AG04450 (cell line): Measurements from ENCODE around the gene ZC3H15. TPM values are rescaled to one million over a fixed set of nuclear protein-coding genes. Genes with fewer than 3 reads are reported as not detected.
"Not testable (repeated sequence)": the region's sequence is repeated elsewhere in the genome, so short reads cannot be mapped to it uniquely, and the experiment has no call there.

ENCODE experiments used
- CTCF ChIA-PET: fragments of 300-600, 350-600 bp; formaldehyde crosslinking; extraction: SDS; loops from one replicate; lab custom pipeline; 2022; ENCODE audit warnings: antibody characterized with exemption, inconsistent platforms; lab: Charles Lee
- POLR2A ChIA-PET: fragments of 350-600 bp; formaldehyde crosslinking; extraction: SDS; loops from one replicate; lab custom pipeline; 2021; ENCODE audit warnings: antibody characterized with exemption, inconsistent platforms; lab: Yijun Ruan, JAX
- DNase-seq: peaks from one replicate; pipeline ENCODE4 v3.0.0-alpha.2; 2011; ENCODE audit warnings: low read depth, low spot score
- H3K27ac ChIP-seq: one replicate; pipeline ENCODE4 v1.5.1; 2012; ENCODE audit warnings: low read depth, low read length, control low read depth
- H3K27me3 ChIP-seq: one replicate; pipeline ENCODE4 v1.6.0; 2012; ENCODE audit warnings: low read length; ENCODE audit not compliant: control insufficient read depth, insufficient read depth
- H3K4me3 ChIP-seq: 2 replicates; pipeline ENCODE4 v1.5.1; 2011; ENCODE audit warnings: mild to moderate bottlenecking, low read depth, low read length, control low read depth
- H3K9me3 ChIP-seq: 2 replicates; pipeline ENCODE4 v1.5.1; 2012; ENCODE audit warnings: low read length; ENCODE audit not compliant: control insufficient read depth, insufficient read depth
- polyA minus RNA-seq: library from RNA; depleted of rRNA, polyadenylated mRNA; stranded (reverse); fragments of >200 nt; gene quantifications from 2 replicates; pipeline ENCODE4 v1.2.3, GENCODE V29; 2011; rRNA and poly(A)+ RNA removed
- polyA plus RNA-seq: library from polyadenylated mRNA; depleted of rRNA; stranded (reverse); fragments of >200 nt; gene quantifications from 2 replicates; pipeline ENCODE4 v1.2.3, GENCODE V29; 2011; rRNA removed
- TF ChIP-seq, protein P1 (sequence below): IDR thresholded peaks from 2 replicates; pipeline ENCODE4 v1.5.1; 2011; ENCODE audit warnings: low read depth, low read length, control low read depth, inconsistent platforms

The ZC3H15 gene
- polyA plus RNA-seq, result 70.6 and 107 TPM in 2 replicates
- 20.3 and 35.1 TPM in 2 replicates for polyA minus RNA-seq

DNA sequence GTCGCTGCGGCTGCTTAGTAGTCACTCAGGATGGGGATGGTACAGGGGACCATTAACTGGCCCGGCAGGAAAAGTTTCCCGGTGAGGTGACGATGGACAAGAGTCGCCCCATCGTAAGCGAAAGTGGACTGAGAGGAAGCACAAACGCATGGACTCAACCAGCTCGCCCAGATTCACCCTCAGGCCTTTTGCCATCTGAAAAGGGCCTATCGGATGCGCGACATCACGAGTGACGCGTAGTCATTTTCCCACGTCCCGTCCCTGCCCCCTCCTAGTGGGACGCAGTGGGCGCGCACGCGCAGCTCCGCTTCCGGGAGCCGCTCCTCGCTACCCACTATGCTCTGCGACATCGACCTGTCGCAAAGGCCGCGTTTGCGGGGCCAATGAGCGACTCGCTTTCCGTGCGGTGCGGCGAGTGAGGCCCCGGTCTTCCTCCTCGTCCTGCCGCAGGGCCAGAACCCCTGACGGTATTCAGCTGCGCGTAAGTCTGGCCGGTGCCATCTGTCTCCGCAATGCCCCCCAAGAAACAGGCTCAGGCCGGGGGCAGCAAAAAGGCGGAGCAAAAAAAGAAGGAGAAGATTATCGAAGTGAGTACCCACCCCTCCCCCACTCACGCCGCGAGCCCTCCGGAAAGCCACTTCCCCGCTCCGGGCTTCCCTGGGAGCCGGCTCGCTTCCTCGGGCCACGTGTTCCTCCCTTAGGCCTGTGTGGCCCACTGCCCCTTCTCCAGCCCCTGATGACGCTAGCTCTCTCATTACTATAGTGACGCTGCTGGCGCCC is at the start of gene ZC3H15:
Gene ZC3H15, plus strand, starts transcription at position 390 of the 780 bp plus-strand sequence. Its CDS starts 123 bp downstream, at position 513.
- Histone ChIP-seq H3K27ac (peak within 1 kb of the TSS; percentile 95), H3K27me3 (no peaks in the 10 kb centered on the region), H3K4me3 (peak within 1 kb of the TSS; percentile 74), H3K9me3 (no peaks in the 10 kb centered on the region)
- TF ChIP-seq, protein P1, sequence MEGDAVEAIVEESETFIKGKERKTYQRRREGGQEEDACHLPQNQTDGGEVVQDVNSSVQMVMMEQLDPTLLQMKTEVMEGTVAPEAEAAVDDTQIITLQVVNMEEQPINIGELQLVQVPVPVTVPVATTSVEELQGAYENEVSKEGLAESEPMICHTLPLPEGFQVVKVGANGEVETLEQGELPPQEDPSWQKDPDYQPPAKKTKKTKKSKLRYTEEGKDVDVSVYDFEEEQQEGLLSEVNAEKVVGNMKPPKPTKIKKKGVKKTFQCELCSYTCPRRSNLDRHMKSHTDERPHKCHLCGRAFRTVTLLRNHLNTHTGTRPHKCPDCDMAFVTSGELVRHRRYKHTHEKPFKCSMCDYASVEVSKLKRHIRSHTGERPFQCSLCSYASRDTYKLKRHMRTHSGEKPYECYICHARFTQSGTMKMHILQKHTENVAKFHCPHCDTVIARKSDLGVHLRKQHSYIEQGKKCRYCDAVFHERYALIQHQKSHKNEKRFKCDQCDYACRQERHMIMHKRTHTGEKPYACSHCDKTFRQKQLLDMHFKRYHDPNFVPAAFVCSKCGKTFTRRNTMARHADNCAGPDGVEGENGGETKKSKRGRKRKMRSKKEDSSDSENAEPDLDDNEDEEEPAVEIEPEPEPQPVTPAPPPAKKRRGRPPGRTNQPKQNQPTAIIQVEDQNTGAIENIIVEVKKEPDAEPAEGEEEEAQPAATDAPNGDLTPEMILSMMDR, result no peak
- POLR2A ChIA-PET, result interaction anchor here (0.6 to 1.9 kb wide), 7 partner anchors 13 to 356 kb away, joined by 3 to 11 read pairs (median 4); partner anchors contain the start of gene ITGAV
- DNase-seq, result peak; percentile 93
- CTCF ChIA-PET, result interaction anchor here (0.8 kb wide), 1 partner anchor 17 kb away, joined by 6 read pairs; no protein-coding TSS in a partner anchor

DNA sequence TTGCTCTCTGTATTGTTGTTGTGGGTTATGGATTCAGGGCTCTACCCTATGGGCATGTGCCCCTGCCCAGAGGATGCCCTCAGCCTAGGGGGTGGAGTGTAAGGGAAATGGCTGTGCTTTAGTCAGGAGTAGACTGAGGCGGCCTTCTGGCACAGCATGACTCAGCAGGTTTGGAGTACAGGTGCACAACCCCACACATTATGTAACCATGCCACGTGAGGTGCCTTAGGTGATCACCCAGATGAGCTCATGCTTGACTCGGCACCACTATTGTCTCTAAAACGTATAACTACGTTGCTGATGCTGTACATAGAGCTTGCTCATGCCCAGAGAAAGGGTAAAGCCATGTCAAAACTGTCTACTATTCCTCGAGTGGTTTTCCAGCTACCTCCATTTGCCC is 48.3 kb upstream of the ZC3H15 start:
- ChIA-PET CTCF (no interaction called here), POLR2A (no interaction called here)
- no peak for DNase-seq
- Histone ChIP-seq H3K27me3 (no peaks in the 10 kb centered on the region), H3K27ac (no peak overlapping the region), H3K9me3 (no peaks in the 10 kb centered on the region), H3K4me3 (no peak overlapping the region)
- TF ChIP-seq, protein P1, result no peak

DNA sequence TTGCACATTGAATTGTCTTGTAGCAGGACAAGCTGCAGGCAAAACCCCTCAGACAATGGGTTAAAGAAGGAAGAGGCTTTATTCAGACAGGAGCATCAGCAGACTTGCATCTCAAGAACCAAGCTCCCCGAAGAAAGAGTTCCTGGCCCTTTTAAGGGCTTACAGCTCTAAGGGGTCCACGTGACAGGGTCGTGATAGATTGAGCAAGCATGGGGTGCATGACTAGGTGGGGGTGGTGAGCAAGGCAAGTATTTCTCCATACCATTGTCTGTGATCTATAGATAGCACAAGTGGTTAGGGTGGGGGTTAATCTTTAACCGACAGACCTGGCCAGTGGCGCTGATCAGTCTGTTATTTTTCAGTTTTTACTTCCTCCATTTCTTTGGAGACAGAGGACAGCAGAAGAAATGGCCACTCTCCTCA is 46.4 kb upstream of the ZC3H15 start:
- H3K9me3 ChIP-seq, H3K27me3 ChIP-seq, H3K4me3 ChIP-seq, CTCF ChIA-PET, DNase-seq, H3K27ac ChIP-seq, POLR2A ChIA-PET: not testable (repeated sequence)

DNA sequence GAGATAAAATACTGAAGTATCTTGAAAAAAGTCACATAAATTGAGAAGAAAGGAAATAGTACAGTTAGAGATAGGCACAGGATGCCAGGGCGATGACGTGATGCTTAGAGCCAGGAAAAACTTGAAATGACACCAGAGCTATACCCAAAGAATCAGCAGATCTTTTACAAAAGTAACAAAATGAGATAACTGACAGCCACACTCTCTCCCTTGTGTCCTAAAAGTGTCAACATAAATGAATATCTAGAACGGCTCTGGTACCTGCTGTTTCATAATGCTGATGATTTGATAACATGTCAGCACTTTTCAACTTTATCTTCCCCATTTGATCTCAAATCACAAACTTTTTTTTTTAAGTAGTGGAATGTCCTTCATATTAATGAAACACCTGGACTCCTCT is 45.6 kb upstream of the ZC3H15 start:
- no peak overlapping the region for H3K27ac ChIP-seq
- CTCF ChIA-PET, result no interaction called here
- H3K27me3 ChIP-seq, result no peaks in the 10 kb centered on the region
- H3K9me3 ChIP-seq, result no peaks in the 10 kb centered on the region
- no peak overlapping the region for H3K4me3 ChIP-seq
- POLR2A ChIA-PET, result no interaction called here
- TF ChIP-seq, protein P1, result no peak
- DNase-seq, result no peak

DNA sequence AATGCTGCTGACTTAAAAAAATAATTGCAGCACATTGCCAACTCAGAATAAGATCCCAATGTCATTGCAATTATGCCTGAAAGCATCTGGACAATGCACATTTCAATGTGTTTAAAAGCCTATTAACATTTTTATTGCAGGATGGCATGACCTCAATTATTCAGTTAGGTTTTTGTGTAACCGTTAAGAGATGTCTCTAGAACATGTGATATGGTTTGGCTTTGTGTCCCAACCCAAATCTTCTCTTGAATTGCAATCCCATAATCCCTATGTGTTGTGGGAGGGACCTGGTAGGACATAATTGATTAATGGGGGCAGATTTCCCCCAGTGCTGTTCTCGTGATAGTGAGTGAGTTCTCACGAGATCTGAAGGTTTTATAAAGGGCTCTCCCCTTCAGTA is 43.2 kb upstream of the ZC3H15 start:
- DNase-seq, result no peak
- CTCF ChIA-PET, result no interaction called here
- TF ChIP-seq, protein P1, result no peak
- Histone ChIP-seq H3K27ac (no peak overlapping the region), H3K27me3 (no peaks in the 10 kb centered on the region), H3K9me3 (no peaks in the 10 kb centered on the region), H3K4me3 (no peak overlapping the region)
- POLR2A ChIA-PET, result no interaction called here
